Transverse colon (tissue), 4 donors: ENCODE measurements around the gene USP22. TPM values are rescaled to one million over a fixed set of nuclear protein-coding genes. Genes with fewer than 3 reads are reported as not detected.
A peak's percentile ranks its signal among the peaks of the same experiment; 100 is the strongest.

Experiments used
- DNase-seq: peaks from one replicate; pipeline ENCODE4 v3.0.0-alpha.2; 2019
- H3K27ac ChIP-seq, 4 donors: fragments of 200-600 bp; sonication (generic); 2 replicates each; pipeline ENCODE4 v1.5.1; 2016 to 2018; ENCODE audit warnings: inconsistent platforms in 4 of 4
- H3K27me3 ChIP-seq: fragments of 200-600 bp; sonication (generic); 2 replicates; pipeline ENCODE4 v1.5.1; 2017; ENCODE audit warnings: inconsistent platforms
- H3K36me3 ChIP-seq, 4 donors: fragments of 200-600 bp; sonication (generic); 2 replicates each; pipeline ENCODE4 v1.5.1; 2017 to 2019; ENCODE audit warnings: inconsistent platforms in 4 of 4
- H3K4me1 ChIP-seq, 4 donors: fragments of 200-600 bp; sonication (generic); 2 replicates each; pipeline ENCODE4 v1.5.1; 2017 to 2020; ENCODE audit warnings: inconsistent platforms in 4 of 4
- H3K4me3 ChIP-seq, 4 donors: fragments of 200-600 bp; sonication (generic); 1 replicate in 1 of 4; 2 replicates in 3 of 4; pipeline versions ENCODE4 v1.5.1 to v1.6.1; 2017 to 2019; ENCODE audit warnings: inconsistent platforms in 4 of 4
- H3K9me3 ChIP-seq, 2 donors: fragments of 200-600 bp; sonication (generic); 2 replicates each; pipeline ENCODE4 v1.5.1; 2017 to 2019; ENCODE audit warnings: inconsistent platforms in 2 of 2
- EP300 ChIP-seq: sonication (generic); formaldehyde crosslinking; IDR thresholded peaks from one replicate; pipeline ENCODE4 v1.6.1; 2017; ENCODE audit warnings: antibody characterized with exemption, low read depth
- POLR2A ChIP-seq: fragments of 450-650 bp; IDR thresholded peaks from one replicate; pipeline ENCODE4 v1.6.1; 2016; ENCODE audit warnings: antibody characterized with exemption, mild to moderate bottlenecking, moderate library complexity
- POLR2AphosphoS5 ChIP-seq, 3 donors: sonication (generic); formaldehyde crosslinking; IDR thresholded peaks; one replicate each; pipeline ENCODE4 v1.6.1; 2016; ENCODE audit warnings: antibody characterized with exemption in 3 of 3
- WGBS, 2 donors: methylation state at CpG; one replicate each; pipeline ENCODE4 v1.1.5; 2018; ENCODE audit warnings: low coverage in 1 of 2; 5-methylcytosine and 5-hydroxymethylcytosine counted together
- in situ Hi-C, 4 donors: fragments of 200-750 bp; cut with MboI; loops; one replicate each; pipeline versions ENCODE4 v1.15.0 to v1.15.1; 2017; ENCODE audit warnings: low sequenced_read_pairs in 3 of 4, low pct_ligation_motif_present in 1 of 4, low pct_unique_long_range_greater_than_20kb in 1 of 4
- intact Hi-C: fragments of 100-400 bp; cut with DNase I; formaldehyde crosslinking; loops from one replicate; pipeline ENCODE4 v1.15.1; 2023; ENCODE audit warnings: low total_unique reads
- total RNA-seq, 4 donors: library from RNA; depleted of rRNA; stranded (reverse); fragments of >200 nt; gene quantifications; one replicate each; pipeline ENCODE4 v1.1.0, GENCODE V29; 2016
- TF ChIP-seq, protein P1 (sequence below), 5 experiments: fragments of 200-600 bp in 3 of 5; fragments of 450-650 bp in 2 of 5; sonication (generic) in 3 of 5; IDR thresholded peaks; 1 replicate in 2 of 5; 2 replicates in 3 of 5; pipeline ENCODE4 v1.5.1; 2016 to 2017; ENCODE audit warnings: antibody characterized with exemption in 5 of 5, inconsistent platforms in 3 of 5, mild to moderate bottlenecking in 2 of 5, moderate library complexity in 1 of 5

USP22 gene
- total RNA-seq, 4 donors from 2014 or later: 95.5 to 123 (median 108) TPM

GRCh38 chr17:20994779-20995149 is 48.0 kb downstream of the USP22 start:
- Histone ChIP-seq H3K4me1 (peaks cover 0 to 26% (median 5%) of the 10 kb centered on the region in 4 donors), H3K27ac (no peak overlapping the region), H3K36me3 (no peaks in the 10 kb centered on the region), H3K27me3 (no peaks in the 10 kb centered on the region), H3K4me3 (no peak overlapping the region), H3K9me3 (no peaks in the 10 kb centered on the region)
- DNase-seq: peak; percentile 3
- 68% methylated on average over 5 of the region's 6 CpGs; no CpG with 5 or more reads in 1 of the 2 donors for WGBS, 2 donors
- TF ChIP-seq POLR2A (no peak), POLR2AphosphoS5 (IDR thresholded peaks at IDR 0.05) (no peak), EP300 (no peak)
- TF ChIP-seq, protein P1, sequence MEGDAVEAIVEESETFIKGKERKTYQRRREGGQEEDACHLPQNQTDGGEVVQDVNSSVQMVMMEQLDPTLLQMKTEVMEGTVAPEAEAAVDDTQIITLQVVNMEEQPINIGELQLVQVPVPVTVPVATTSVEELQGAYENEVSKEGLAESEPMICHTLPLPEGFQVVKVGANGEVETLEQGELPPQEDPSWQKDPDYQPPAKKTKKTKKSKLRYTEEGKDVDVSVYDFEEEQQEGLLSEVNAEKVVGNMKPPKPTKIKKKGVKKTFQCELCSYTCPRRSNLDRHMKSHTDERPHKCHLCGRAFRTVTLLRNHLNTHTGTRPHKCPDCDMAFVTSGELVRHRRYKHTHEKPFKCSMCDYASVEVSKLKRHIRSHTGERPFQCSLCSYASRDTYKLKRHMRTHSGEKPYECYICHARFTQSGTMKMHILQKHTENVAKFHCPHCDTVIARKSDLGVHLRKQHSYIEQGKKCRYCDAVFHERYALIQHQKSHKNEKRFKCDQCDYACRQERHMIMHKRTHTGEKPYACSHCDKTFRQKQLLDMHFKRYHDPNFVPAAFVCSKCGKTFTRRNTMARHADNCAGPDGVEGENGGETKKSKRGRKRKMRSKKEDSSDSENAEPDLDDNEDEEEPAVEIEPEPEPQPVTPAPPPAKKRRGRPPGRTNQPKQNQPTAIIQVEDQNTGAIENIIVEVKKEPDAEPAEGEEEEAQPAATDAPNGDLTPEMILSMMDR (IDR thresholded peaks at IDR 0.05): no peak
- intact Hi-C loops (loop anchor here (5.0 kb wide), 1 partner anchor 97 kb away; no protein-coding TSS in a partner anchor), in situ Hi-C loops (no loop called here)

DNA sequence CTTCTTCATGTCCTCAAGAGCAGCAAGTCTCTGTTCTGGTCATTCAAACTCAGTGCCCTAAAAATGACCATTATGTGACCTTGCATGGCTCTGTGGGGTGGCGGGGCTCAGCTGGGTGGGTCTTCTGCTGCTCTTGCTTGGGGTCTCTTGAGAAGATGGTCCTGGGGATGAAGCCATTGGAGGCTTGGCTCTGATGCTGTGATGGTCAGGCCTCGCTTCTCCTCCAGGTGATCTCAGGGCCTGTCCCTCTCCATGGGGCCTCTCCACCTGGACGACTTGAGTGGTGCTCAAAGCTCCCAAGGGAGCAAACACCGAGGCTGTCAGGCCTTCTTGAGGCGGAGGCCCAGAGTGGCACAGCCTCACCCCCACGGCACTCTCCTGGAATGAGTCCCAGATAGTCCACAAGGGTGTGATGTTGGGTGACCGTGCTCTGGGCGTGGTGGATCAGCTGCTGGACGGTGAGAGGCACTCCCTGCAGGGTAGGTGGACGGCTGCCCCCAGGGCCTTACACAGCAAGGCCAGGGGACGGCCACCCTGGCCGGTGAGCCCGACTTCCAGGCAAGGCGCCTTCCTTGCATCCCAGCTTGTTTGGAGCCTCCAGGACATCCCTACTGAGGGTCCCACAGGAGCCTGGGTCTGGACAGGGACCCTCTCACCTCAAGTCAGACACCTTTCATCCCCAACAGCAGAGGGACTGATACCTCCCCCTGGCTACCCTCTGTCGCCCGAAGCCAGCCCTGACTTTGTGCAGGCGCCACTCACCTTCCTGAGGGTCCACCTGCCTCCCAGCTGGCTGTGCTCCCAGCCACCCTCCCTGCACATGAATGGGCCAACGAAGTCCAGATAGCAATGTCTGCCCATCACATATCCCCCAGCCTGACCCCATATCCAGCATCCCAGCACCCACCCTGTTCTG is 48.7 kb downstream of the USP22 start:
- Histone ChIP-seq H3K4me1 (peaks cover 0 to 19% (median 1%) of the 10 kb centered on the region in 4 donors), H3K4me3 (no peak overlapping the region), H3K36me3 (no peaks in the 10 kb centered on the region), H3K27ac (no peak overlapping the region), H3K27me3 (no peaks in the 10 kb centered on the region), H3K9me3 (no peaks in the 10 kb centered on the region)
- DNase-seq: peak; percentile 39
- WGBS, 2 donors: 90% methylated on average over 15 of the region's 18 CpGs; no CpG with 5 or more reads in 1 of the 2 donors
- in situ Hi-C loops (no loop called here), intact Hi-C loops (loop anchor here (5.0 kb wide), 1 partner anchor 97 kb away; no protein-coding TSS in a partner anchor)
- TF ChIP-seq, protein P1 (IDR thresholded peaks at IDR 0.05): no peak
- TF ChIP-seq POLR2A (no peak), EP300 (no peak), POLR2AphosphoS5 (IDR thresholded peaks at IDR 0.05) (no peak)

- peak overlapping the region in 1 of 4 donors; percentile 2 for H3K27ac ChIP-seq
- intact Hi-C loops (loop anchor here (5.0 kb wide), 1 partner anchor 96 kb away; no protein-coding TSS in a partner anchor), in situ Hi-C loops (no loop called here)
- H3K36me3 ChIP-seq: no peaks in the 10 kb centered on the region
- no peak for TF ChIP-seq EP300
- TF ChIP-seq, protein P1 (IDR thresholded peaks at IDR 0.05): peak; percentile 91 to 95 (median 93)
- TF ChIP-seq POLR2A: no peak
- peak in 2 of 3 donors; percentile 21 to 27 for TF ChIP-seq POLR2AphosphoS5 (IDR thresholded peaks at IDR 0.05)
- H3K4me1 ChIP-seq: peaks cover 0 to 15% (median 0%) of the 10 kb centered on the region in 4 donors
- DNase-seq: peak; percentile 59
- 59 to 72% methylated on average over 11 to 17 of the region's 17 CpGs for WGBS, 2 donors
- H3K9me3 ChIP-seq: no peaks in the 10 kb centered on the region
- no peaks in the 10 kb centered on the region for H3K27me3 ChIP-seq
- H3K4me3 ChIP-seq: peak overlapping the region in 2 of 4 donors; percentile 13 to 22
Observed at GRCh38 chr17:20992987-20993862, 49.6 kb downstream of the USP22 start.
